ENCODE measurements around the gene WIPF2. TPM values are rescaled to one million over a fixed set of nuclear protein-coding genes. Genes with fewer than 3 reads are reported as not detected.
"Not testable (repeated sequence)": the region's sequence is repeated elsewhere in the genome, so short reads cannot be mapped to it uniquely, and the experiment has no call there.

WIPF2 gene
- total RNA-seq, 1 experiment from 2014 or later = 37.2 TPM

DNA sequence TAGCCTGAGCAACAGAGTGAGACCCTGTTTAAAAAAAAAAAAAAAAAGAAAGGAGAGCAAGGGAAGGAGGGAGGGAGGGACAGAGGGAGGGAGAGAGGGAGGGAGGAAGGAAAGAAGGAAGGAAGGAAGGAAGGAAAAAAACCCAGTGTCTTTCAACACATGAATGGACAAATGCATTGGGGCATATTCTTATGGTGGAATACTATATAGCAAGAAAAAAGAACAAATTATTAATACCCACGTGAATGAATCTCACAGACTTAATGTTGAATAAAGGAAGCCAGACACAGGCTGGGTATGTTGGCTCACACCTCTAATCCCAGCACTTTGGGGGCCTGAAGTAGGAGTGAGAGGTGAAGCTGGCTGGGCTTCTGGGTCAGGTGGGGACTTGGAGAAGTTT lies 21.6 kb upstream of the WIPF2 start:
- no peak overlapping the region for H3K4me2 ChIP-seq
- no TSS peak for BruUV-seq (replicated peaks)
- no peaks in the 10 kb centered on the region for H3K9me2 ChIP-seq (ENCODE audit: insufficient read depth)
- H3K27me3 ChIP-seq (ENCODE audit: insufficient read depth, low read depth) = no peaks in the 10 kb centered on the region
- H4K20me1 ChIP-seq (ENCODE audit: insufficient read depth) = no peaks in the 10 kb centered on the region
- no peaks in the 10 kb centered on the region for H3K36me3 ChIP-seq (ENCODE audit: low read depth)
- no peaks in the 10 kb centered on the region for H3K79me2 ChIP-seq (ENCODE audit: low read depth)
- H2AFZ ChIP-seq = no peak overlapping the region
- no peaks in the 10 kb centered on the region for H3K9me3 ChIP-seq (ENCODE audit: insufficient read depth, low read depth)
- no peak overlapping the region for H3K4me3 ChIP-seq
- H3F3A ChIP-seq (ENCODE audit: insufficient read depth, low read depth) = peaks cover 8% of the 10 kb centered on the region; the same call in 1 of the 2 replicates
- POLR2A ChIA-PET (ENCODE audit: unreplicated experiment) = no interaction called here
- CTCF ChIA-PET = no interaction called here
- DNase-seq = no peak
- H3K27ac ChIP-seq = no peak overlapping the region
- intact Hi-C loops (cut with micrococcal nuclease; ENCODE audit: unreplicated experiment) = no loop called here
- H3K4me1 ChIP-seq (replicated peaks; ENCODE audit: insufficient read depth) = no peaks in the 10 kb centered on the region
- no peak for TF ChIP-seq EZH2 (IDR thresholded peaks at IDR 0.05; ENCODE audit: low read depth)
- TF ChIP-seq, protein P1, sequence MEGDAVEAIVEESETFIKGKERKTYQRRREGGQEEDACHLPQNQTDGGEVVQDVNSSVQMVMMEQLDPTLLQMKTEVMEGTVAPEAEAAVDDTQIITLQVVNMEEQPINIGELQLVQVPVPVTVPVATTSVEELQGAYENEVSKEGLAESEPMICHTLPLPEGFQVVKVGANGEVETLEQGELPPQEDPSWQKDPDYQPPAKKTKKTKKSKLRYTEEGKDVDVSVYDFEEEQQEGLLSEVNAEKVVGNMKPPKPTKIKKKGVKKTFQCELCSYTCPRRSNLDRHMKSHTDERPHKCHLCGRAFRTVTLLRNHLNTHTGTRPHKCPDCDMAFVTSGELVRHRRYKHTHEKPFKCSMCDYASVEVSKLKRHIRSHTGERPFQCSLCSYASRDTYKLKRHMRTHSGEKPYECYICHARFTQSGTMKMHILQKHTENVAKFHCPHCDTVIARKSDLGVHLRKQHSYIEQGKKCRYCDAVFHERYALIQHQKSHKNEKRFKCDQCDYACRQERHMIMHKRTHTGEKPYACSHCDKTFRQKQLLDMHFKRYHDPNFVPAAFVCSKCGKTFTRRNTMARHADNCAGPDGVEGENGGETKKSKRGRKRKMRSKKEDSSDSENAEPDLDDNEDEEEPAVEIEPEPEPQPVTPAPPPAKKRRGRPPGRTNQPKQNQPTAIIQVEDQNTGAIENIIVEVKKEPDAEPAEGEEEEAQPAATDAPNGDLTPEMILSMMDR (conservative IDR thresholded peaks at IDR 0.05) = no peak

DNA sequence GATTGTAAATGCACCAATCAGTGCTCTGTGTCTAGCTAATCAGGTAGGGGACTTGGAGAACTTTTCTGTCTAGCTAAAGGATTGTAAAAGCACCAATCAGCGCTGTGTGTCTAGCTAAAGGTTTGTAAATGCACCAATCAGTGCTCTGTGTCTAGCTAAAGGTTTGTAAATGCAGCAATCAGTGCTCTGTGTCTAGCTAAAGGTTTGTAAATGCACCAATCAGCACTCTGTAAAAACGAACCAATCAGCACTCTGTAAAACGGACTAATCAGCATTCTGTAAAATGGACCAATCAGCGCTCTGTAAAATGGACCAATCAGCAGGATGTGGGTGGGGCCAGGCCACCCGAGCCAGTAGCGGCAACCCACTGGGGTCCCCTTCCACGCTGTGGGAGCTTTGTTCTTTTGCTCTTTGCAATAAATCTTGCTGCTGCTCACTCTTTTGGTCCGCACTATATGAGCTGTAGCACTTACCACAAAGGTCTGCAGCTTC lies 21.1 kb upstream of the WIPF2 start:
- CTCF ChIA-PET = interaction anchor here (0.6 kb wide), 1 partner anchor 916 kb away, joined by 3 read pairs; no protein-coding TSS in a partner anchor
- BruUV-seq (replicated peaks); H3K9me2 ChIP-seq (ENCODE audit: insufficient read depth); H3K9me3 ChIP-seq (ENCODE audit: insufficient read depth, low read depth); H3K36me3 ChIP-seq (ENCODE audit: low read depth); H3K27me3 ChIP-seq (ENCODE audit: insufficient read depth, low read depth); H3K4me2 ChIP-seq; H3K4me3 ChIP-seq; POLR2A ChIA-PET (ENCODE audit: unreplicated experiment); H3K4me1 ChIP-seq (replicated peaks; ENCODE audit: insufficient read depth); intact Hi-C loops (cut with micrococcal nuclease; ENCODE audit: unreplicated experiment); H3K27ac ChIP-seq; H4K20me1 ChIP-seq (ENCODE audit: insufficient read depth); H3F3A ChIP-seq (ENCODE audit: insufficient read depth, low read depth); H3K79me2 ChIP-seq (ENCODE audit: low read depth); DNase-seq; H2AFZ ChIP-seq: not testable (repeated sequence)

DNA sequence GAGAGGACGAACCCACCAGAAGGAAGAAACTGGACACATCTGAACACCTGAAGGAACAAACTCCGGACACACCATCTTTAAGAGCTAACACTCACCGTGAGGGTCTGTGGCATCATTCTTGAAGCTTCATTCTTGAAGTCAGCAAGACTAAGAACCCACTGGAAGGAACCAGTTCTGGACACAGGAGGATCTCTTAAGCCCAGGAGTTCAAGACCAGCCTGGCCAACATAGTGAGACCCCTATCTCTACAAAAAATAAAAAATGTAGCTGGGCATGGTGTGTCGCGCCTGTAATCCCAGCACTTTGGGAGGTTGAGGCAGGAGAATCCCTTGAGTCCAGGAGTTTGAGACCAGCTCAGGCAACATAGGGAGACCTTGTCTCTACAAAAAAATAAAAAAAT lies 20.5 kb upstream of the WIPF2 start:
- Histone ChIP-seq H3K9me2 (ENCODE audit: insufficient read depth) (no peaks in the 10 kb centered on the region), H3K4me2 (no peak overlapping the region), H2AFZ (no peak overlapping the region), H3K9me3 (ENCODE audit: insufficient read depth, low read depth) (no peaks in the 10 kb centered on the region), H3K27ac (no peak overlapping the region), H3F3A (ENCODE audit: insufficient read depth, low read depth) (peaks cover 8% of the 10 kb centered on the region; the same call in 1 of the 2 replicates), H3K4me1 (replicated peaks; ENCODE audit: insufficient read depth) (no peaks in the 10 kb centered on the region), H3K36me3 (ENCODE audit: low read depth) (no peaks in the 10 kb centered on the region), H3K4me3 (no peak overlapping the region), H3K79me2 (ENCODE audit: low read depth) (no peaks in the 10 kb centered on the region), H3K27me3 (ENCODE audit: insufficient read depth, low read depth) (no peaks in the 10 kb centered on the region), H4K20me1 (ENCODE audit: insufficient read depth) (no peaks in the 10 kb centered on the region)
- no peak for TF ChIP-seq EZH2 (IDR thresholded peaks at IDR 0.05; ENCODE audit: low read depth)
- TF ChIP-seq, protein P1 (conservative IDR thresholded peaks at IDR 0.05) = no peak
- CTCF ChIA-PET = interaction anchor here (0.6 kb wide), 1 partner anchor 101 kb away, joined by 3 read pairs; no protein-coding TSS in a partner anchor
- intact Hi-C loops (cut with micrococcal nuclease; ENCODE audit: unreplicated experiment) = no loop called here
- no peak for DNase-seq
- no TSS peak for BruUV-seq (replicated peaks)
- POLR2A ChIA-PET (ENCODE audit: unreplicated experiment) = no interaction called here

DNA sequence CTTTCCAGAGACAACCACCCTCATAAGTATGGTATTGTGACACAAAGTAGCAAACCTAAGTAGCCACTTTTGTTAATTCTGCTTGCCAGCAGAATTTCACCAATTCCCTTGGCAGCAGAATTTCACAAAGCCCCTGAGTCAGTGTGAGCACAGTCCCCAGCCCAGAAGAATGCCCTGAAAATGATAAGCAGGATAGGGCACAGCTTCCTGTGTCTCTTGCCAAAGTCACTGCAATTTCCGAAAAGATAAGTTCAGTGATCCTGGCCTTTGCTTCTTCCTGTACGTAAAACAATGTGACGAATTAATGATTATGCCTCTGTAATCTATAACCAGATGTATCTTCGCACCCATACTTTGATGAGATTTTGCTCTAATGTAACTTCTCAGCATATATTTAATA lies 16.0 kb upstream of the WIPF2 start:
- no peak overlapping the region for H3K4me2 ChIP-seq
- H4K20me1 ChIP-seq (ENCODE audit: insufficient read depth) = no peaks in the 10 kb centered on the region
- ChIA-PET POLR2A (ENCODE audit: unreplicated experiment) (no interaction called here), CTCF (interaction anchor here (0.6 to 0.7 kb wide), 2 partner anchors 64 to 138 kb away, joined by 6 read pairs; no protein-coding TSS in a partner anchor)
- no peaks in the 10 kb centered on the region for H3K27me3 ChIP-seq (ENCODE audit: insufficient read depth, low read depth)
- no peak overlapping the region for H3K27ac ChIP-seq
- BruUV-seq (replicated peaks) = no TSS peak
- H3F3A ChIP-seq (ENCODE audit: insufficient read depth, low read depth) = peaks cover 5% of the 10 kb centered on the region; the same call in 1 of the 2 replicates
- no peak for TF ChIP-seq EZH2 (IDR thresholded peaks at IDR 0.05; ENCODE audit: low read depth)
- TF ChIP-seq, protein P1 (conservative IDR thresholded peaks at IDR 0.05) = no peak
- no peaks in the 10 kb centered on the region for H3K9me3 ChIP-seq (ENCODE audit: insufficient read depth, low read depth)
- no peak for DNase-seq
- no peaks in the 10 kb centered on the region for H3K9me2 ChIP-seq (ENCODE audit: insufficient read depth)
- H3K4me1 ChIP-seq (replicated peaks; ENCODE audit: insufficient read depth) = no peaks in the 10 kb centered on the region
- no peaks in the 10 kb centered on the region for H3K79me2 ChIP-seq (ENCODE audit: low read depth)
- no peaks in the 10 kb centered on the region for H3K36me3 ChIP-seq (ENCODE audit: low read depth)
- intact Hi-C loops (cut with micrococcal nuclease; ENCODE audit: unreplicated experiment) = loop anchor here (10.0 kb wide), 1 partner anchor 152 kb away; no protein-coding TSS in a partner anchor
- H2AFZ ChIP-seq = no peak overlapping the region
- no peak overlapping the region for H3K4me3 ChIP-seq

DNA sequence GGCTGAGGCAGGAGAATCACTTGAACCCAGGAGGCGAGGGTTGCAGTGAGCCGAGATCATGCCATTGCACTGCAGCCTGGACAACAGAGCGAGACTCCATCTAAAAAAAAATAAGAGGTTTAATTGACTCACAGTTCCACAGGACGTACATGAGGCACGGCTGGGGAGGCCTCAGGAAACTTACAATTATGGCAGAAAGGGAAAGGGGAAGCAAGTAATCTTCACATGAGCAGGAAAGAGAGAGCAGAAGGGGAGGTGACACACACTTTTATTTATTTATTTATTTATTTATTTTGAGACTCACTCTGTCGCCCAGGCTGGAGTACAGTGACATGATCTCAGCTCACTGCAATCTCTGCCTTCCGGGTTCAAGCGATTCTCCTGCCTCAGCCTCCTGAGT lies 12.9 kb upstream of the WIPF2 start:
- H3K27ac ChIP-seq; H3K36me3 ChIP-seq (ENCODE audit: low read depth); BruUV-seq (replicated peaks); DNase-seq; CTCF ChIA-PET; H3K9me2 ChIP-seq (ENCODE audit: insufficient read depth); H3F3A ChIP-seq (ENCODE audit: insufficient read depth, low read depth); H3K4me1 ChIP-seq (replicated peaks; ENCODE audit: insufficient read depth); H3K27me3 ChIP-seq (ENCODE audit: insufficient read depth, low read depth); POLR2A ChIA-PET (ENCODE audit: unreplicated experiment); H3K4me2 ChIP-seq; H2AFZ ChIP-seq; H4K20me1 ChIP-seq (ENCODE audit: insufficient read depth); H3K79me2 ChIP-seq (ENCODE audit: low read depth); H3K4me3 ChIP-seq; H3K9me3 ChIP-seq (ENCODE audit: insufficient read depth, low read depth): not testable (repeated sequence)
- intact Hi-C loops (cut with micrococcal nuclease; ENCODE audit: unreplicated experiment) = loop anchor here (10.0 kb wide), 1 partner anchor 149 kb away; no protein-coding TSS in a partner anchor

All from PC-9 (cell line).